ENCODE data around the gene NDUFS7.
"Not testable (repeated sequence)": the region's sequence is repeated elsewhere in the genome, so short reads cannot be mapped to it uniquely, and the experiment has no call there.

NDUFS7 gene

DNA sequence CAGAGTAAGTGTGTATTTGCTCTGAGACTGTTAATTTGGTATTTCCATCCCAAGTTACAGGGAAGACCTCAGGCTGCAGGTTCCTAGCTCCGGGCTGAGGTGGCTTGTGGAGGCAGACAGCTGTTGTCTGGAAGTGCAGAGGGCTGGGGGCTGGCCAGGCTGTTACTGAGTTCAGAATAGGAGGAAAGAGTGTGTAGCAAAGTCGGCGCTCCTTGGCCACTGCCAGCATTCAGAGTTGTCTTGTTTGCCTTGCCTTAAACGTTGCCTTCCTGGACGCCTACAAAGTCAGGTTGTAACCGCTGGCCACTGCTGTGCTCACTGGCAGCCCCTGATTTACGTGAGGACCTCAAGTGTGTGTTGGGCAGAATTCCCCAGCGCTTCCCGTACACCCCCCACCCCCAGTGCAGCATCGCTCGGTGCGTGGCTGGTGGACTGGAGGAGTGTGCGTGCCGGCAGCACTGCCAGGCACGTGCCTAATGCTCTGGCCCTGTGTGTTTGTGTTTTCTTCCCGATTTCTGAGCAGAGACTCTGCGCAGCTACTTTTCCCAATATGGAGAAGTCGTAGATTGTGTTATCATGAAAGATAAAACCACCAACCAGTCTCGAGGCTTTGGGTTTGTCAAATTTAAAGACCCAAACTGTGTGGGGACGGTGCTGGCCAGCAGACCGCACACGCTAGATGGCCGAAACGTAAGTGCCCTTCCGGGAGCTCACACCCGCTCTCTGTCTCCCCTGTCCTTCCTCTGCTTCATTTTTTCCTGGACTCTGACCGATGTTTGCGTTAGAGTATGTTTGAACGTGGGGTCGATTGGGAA, 34.2 kb downstream of the NDUFS7 start:
- no peak for DNase-seq
- no peak for TF ChIP-seq GATA1 (IDR thresholded peaks at IDR 0.05; ENCODE audit: low read depth, low read length)
- no peak for TF ChIP-seq POLR2A (IDR thresholded peaks at IDR 0.05; ENCODE audit: low read length)

DNA sequence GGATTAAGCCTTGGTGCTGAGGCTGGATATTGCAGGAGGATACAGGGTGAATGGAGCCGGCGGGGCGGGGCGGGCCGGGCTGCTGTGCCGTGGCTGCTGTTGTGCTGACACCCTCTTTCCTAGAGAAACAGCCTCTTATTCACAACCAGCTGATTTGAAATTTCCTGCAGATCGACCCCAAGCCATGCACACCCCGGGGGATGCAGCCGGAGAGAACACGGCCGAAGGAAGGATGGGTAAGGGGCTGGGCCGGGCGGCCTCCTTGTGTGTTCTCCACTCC, 34.7 kb downstream of the NDUFS7 start:
- no peak for DNase-seq
- TF ChIP-seq GATA1 (IDR thresholded peaks at IDR 0.05; ENCODE audit: low read depth, low read length): no peak
- no peak for TF ChIP-seq POLR2A (IDR thresholded peaks at IDR 0.05; ENCODE audit: low read length)

DNA sequence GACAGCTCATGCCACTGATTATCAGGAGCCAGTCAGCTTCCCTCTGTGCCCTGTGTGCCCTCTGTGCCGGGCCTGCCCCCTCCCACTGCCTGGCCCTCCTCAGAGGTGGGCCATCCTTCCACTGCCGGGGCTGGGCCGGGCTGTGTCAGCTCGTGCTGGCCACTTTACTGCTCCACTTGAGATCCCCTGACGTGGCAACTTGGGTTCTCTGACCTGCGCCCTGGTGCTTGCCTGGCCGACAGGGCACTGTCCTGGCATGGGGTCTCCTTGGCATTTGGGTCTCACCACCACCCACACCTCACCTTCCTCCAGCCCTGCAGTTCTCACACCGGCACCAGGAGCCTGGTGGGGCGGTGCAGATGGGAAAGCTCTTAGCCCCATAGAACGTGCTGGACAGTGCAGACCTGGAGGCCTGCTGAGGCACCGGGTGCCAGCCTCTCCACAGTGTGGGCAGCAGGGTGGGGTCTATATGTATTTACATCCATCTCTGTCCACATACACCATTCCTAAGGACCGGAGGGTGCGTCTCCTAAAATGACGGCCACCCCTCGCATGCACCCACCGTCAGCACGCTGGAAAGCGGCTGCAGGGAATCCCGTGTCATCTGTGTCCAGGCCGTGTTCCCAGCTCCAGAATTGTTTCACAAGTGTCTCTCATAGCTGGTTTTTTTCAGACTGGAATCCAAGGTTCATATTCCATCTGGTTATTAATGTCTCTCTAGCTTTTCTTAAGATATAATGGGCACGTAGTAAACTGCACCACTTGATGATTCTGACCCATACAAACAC, 35.4 kb downstream of the NDUFS7 start:
- DNase-seq: no peak
- TF ChIP-seq GATA1 (IDR thresholded peaks at IDR 0.05; ENCODE audit: low read depth, low read length): no peak
- TF ChIP-seq POLR2A (IDR thresholded peaks at IDR 0.05; ENCODE audit: low read length): no peak

DNA sequence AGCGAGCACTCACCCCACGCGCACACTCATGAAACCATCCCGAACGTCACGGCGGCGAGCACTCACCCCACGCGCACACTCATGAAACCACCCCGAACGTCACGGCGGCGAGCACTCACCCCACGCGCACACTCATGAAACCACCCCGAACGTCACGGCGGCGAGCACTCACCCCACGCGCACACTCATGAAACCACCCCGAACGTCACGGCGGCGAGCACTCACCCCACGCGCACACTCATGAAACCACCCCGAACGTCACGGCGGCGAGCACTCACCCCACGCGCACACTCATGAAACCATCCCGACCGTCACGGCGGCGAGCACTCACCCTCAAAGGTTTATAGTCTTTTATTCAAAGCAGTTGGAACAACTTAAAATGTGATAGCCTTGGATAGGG, 36.4 kb downstream of the NDUFS7 start:
- not testable (repeated sequence) for DNase-seq

DNA sequence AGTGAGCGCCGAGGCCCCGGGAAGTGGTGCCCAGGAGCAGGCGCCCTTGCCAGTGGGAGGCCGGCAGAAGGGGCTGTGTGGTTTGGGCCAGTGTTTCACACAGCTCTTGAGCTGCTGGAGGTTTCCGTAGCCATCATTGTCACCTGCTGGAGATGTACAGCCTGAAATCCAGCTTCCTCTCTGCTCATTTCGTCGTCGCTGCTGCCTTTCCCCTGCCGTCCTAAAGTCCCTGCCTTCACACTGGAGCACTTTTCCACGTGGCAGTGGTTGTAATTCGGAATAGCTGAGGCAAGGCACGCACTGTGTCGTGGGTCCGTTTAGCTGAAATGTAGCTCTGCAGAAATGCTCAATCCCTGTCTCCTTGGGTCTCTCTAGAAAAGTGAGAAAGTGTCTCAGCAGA, 36.9 kb downstream of the NDUFS7 start:
- DNase-seq: no peak

DNA sequence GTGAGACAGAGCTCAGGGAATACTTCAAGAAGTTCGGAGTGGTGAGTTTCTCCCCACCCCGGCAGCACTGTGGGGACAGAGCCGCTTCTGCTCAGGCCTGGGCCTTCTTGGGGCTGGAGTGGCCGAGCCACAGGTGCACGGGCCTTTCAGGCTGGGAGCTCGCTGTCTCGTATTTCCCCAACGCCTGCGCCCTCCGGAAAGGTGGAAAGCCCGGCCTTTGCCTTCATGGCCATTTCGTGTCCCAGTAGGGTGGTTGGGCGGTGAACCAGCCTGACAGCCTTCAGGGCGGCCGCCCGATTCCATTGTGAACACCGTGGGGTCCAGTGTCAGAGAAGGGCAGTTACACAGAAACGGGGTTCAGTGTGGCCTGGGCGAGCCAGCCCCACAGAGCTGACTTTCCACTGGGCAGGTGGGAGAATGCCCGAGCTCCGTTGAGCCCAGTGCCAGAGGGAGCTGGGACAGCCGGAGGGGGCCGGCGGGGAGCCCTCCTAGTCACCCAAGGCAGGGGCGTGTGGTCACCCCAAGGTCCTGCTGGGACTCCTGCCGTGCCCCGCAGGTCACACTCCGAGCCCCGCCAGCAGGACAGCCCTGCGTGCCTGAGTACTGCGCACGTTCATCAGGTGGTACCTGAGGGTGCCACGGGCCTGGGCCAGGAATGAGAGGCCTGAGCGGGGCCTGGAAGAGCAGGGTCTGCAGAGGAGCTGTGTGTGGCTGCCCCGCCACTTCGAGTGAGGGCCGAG, 37.7 kb downstream of the NDUFS7 start:
- TF ChIP-seq POLR2A (IDR thresholded peaks at IDR 0.05; ENCODE audit: low read length): no peak
- TF ChIP-seq GATA1 (IDR thresholded peaks at IDR 0.05; ENCODE audit: low read depth, low read length): no peak
- DNase-seq: no peak

More for the DNA sequence above, 36.9 kb downstream of the NDUFS7 start:
- TF ChIP-seq GATA1 (IDR thresholded peaks at IDR 0.05; ENCODE audit: low read depth, low read length) (no peak), POLR2A (IDR thresholded peaks at IDR 0.05; ENCODE audit: low read length) (no peak)

DNA sequence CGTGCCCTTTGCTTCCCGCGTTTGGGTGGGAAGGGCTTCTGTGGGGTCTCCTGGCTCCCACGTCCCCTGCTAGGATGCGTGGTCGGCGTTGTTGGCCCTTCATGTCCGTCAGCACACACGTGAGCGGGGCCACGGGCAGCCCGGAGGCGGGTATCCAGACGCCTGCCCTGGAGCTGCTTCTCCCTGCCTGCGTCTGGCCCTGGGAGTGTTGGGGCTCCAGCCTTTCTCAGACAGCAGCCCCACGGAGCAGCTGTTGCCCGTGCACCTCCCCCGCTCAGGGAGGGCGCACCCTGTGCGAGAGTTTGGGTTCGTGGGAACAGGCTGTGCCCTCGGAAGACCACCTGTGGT, 38.2 kb downstream of the NDUFS7 start:
- no peak for DNase-seq
- TF ChIP-seq POLR2A (IDR thresholded peaks at IDR 0.05; ENCODE audit: low read length) (no peak), GATA1 (IDR thresholded peaks at IDR 0.05; ENCODE audit: low read depth, low read length) (no peak)

DNA sequence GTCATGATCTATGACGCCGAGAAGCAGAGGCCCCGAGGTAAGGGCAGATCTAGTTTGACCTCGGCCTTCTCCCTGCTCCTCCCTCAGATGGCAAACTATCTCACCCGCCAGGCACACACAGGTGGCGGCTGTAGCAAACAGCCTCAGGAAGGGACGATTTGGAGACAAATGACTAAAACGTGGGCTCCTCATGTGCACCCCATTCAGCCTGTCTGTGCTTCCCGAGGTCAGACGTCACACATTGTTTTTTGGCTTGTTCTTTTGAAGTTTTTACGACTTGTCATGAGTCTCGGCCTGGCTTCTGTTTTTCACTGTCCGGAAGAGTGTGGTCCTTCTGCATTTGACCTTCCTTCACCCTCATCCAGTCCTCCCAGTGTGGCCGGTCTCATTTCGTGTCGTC, 38.7 kb downstream of the NDUFS7 start:
- TF ChIP-seq POLR2A (IDR thresholded peaks at IDR 0.05; ENCODE audit: low read length): no peak
- no peak for TF ChIP-seq GATA1 (IDR thresholded peaks at IDR 0.05; ENCODE audit: low read depth, low read length)
- no peak for DNase-seq

DNA sequence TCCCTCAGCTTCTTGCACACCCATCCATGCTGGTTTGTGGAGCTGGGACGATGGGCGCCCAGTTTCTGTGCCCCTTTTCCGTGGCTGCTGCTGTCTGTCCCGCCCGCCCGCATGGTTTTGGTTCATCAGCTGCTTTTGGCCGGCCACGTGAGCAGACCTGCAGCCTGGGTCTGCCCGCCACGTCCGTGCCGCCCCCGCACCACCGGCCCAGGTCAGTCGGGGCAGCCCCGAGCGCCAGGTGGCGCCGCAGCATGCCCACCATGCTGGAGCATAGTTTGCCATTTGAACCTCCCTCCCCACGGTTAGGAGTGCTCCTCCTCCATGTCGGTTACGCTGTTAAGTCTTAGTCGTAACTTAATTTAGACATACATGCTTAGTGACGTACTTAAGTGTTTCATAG, 39.2 kb downstream of the NDUFS7 start:
- TF ChIP-seq POLR2A (IDR thresholded peaks at IDR 0.05; ENCODE audit: low read length): no peak
- TF ChIP-seq GATA1 (IDR thresholded peaks at IDR 0.05; ENCODE audit: low read depth, low read length): no peak
- DNase-seq: no peak

DNA sequence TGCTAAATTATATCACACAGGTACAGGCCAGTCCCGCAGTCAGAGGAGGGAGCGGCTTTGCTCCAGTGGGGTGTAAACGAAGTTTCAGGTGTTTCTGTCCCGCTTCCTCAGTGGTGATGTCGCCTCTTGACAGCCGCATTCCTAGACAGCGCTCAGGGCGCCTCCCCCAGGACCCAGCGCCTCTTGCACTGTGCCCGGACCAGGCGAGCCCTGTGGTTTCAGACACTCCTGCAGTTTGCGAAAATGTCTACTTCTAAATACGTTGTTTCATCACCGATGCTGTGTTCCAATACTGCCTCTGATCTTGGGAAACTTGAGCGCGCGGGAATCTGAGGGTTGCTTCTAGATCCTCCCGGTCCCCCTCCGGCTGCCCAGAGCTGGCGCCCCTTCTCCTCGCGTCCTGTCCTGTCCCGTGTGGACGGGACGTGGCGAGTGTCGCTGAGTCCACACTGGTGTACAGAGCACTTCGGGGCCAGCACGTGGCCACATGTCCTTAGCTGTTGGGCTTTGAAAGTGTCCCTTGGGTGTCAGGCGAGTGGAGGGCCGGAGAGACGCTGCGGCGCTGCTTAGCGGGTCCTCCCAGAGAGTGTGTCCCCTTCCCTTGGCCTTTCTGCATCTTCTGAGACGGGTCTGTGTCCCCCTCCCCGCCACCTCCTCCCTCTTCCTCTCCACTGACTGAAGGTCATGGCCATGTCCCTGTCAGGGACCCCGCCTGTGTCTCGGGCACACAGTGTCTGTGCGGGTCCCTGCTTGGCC, 39.9 kb downstream of the NDUFS7 start:
- DNase-seq: no peak
- no peak for TF ChIP-seq GATA1 (IDR thresholded peaks at IDR 0.05; ENCODE audit: low read depth, low read length)
- no peak for TF ChIP-seq POLR2A (IDR thresholded peaks at IDR 0.05; ENCODE audit: low read length)

DNA sequence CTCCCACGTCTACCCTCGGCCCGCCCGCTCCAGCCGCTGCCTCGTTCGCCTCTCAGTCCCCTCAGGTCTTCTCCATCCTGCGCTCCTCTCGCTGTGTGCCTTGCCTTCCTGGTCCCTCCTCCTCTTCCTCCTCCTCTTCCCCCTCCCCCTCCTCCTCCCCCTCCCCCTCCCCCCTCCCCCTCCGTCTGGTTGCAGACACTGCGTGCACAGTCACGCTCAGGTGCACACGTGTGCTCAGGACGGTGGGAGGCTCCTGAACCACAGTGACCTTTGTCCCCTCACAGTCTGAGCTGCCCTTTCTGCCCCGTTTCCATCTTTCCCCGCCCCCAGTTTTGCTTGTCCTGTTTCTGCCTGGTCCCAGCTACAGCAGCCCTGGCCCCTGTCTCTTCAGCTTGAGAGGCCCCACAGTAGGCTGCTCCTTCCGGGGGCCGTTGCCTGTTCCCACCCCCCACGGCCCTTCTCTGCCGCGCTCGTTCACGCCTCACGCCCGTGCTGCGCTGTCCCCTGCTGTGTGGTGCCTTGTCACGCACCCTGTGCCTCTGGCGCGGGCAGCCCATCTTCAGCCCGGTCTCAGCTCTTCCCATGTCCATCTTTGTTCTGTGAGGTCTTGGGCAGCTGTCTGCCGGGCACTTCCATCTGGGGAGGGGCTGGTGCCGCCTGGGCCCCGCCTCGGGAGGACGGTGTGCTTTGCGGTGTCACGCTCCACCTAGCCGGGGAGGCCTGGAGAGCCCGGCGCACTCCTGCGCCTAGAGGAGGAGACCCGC, 40.7 kb downstream of the NDUFS7 start:
- TF ChIP-seq POLR2A (IDR thresholded peaks at IDR 0.05; ENCODE audit: low read length) (no peak), GATA1 (IDR thresholded peaks at IDR 0.05; ENCODE audit: low read depth, low read length) (no peak)
- no peak for DNase-seq

DNA sequence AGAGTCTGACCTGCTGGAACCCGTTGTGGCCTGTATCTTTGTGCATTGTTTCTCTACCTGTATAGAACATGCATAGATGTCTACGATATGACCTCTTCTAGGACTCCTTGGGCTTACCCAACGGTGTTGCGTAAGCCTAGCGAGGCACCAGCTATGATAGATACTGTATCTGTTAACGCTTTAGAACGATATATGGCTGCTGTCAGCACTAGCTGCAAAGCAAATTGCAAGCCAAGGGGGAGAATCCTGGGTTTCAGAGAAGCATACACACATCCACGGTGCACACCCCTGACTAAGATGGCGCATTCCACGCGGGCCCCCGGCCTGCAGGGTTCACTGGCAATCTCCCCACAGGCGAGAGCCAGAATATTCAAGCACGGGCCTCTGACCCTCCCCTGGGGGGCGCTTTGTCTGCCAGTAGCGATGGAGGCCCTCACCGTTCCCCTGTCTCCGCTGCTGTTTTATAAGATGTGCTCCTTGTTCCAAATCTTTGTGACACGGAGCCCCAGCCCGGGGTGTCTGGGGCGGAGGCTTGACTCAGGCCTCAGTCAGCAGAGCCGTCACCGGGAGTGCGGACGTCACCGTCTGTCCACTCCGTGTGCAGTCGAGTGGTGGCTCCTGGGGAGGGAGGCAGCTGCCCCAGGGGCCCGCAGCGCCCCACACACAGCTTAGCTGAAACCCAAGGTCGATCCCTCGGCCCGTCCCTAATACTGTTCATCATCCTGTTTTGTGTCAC, 41.6 kb downstream of the NDUFS7 start:
- no peak for DNase-seq
- TF ChIP-seq GATA1 (IDR thresholded peaks at IDR 0.05; ENCODE audit: low read depth, low read length) (no peak), POLR2A (IDR thresholded peaks at IDR 0.05; ENCODE audit: low read length) (no peak)

DNA sequence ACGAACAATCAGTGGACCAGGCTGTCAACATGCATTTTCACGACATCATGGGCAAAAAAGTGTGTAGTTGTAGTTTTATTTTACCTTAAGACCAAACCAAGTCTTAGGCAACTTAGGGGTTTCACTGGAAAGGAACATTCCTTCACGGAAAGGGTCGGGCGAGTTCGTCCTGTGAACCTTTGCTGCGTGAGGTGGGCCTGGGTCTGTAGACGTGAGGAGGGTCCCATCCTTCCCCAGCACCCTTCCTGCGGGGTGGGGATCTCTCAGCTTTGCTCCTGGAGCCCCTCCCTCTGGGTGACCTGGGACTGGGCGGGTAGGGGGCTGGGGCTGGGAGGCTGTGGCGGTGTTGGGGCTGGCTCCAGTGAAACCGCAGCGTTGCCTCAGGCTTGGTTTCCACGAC, 42.2 kb downstream of the NDUFS7 start:
- DNase-seq: no peak
- TF ChIP-seq GATA1 (IDR thresholded peaks at IDR 0.05; ENCODE audit: low read depth, low read length): no peak
- no peak for TF ChIP-seq POLR2A (IDR thresholded peaks at IDR 0.05; ENCODE audit: low read length)

Data from erythroblast (primary cell).